Retinal pigment epithelial cell (primary cell): ENCODE results near the gene CRELD1.

Experiments used
- DNase-seq: peaks from one replicate; pipeline ENCODE4 v3.0.0-alpha.2; 2010; ENCODE audit warnings: low read depth
- H3K4me3 ChIP-seq: 2 replicates; pipeline ENCODE4 v1.5.1; 2011; ENCODE audit warnings: mild to moderate bottlenecking, low read length, control low read depth, moderate library complexity
- TF ChIP-seq, protein P1 (sequence below): conservative IDR thresholded peaks from 2 replicates; pipeline ENCODE4 v1.5.1; 2011; ENCODE audit warnings: low read depth, low read length, control low read depth, inconsistent platforms

Gene CRELD1, protein sequence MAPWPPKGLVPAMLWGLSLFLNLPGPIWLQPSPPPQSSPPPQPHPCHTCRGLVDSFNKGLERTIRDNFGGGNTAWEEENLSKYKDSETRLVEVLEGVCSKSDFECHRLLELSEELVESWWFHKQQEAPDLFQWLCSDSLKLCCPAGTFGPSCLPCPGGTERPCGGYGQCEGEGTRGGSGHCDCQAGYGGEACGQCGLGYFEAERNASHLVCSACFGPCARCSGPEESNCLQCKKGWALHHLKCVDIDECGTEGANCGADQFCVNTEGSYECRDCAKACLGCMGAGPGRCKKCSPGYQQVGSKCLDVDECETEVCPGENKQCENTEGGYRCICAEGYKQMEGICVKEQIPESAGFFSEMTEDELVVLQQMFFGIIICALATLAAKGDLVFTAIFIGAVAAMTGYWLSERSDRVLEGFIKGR

DNA sequence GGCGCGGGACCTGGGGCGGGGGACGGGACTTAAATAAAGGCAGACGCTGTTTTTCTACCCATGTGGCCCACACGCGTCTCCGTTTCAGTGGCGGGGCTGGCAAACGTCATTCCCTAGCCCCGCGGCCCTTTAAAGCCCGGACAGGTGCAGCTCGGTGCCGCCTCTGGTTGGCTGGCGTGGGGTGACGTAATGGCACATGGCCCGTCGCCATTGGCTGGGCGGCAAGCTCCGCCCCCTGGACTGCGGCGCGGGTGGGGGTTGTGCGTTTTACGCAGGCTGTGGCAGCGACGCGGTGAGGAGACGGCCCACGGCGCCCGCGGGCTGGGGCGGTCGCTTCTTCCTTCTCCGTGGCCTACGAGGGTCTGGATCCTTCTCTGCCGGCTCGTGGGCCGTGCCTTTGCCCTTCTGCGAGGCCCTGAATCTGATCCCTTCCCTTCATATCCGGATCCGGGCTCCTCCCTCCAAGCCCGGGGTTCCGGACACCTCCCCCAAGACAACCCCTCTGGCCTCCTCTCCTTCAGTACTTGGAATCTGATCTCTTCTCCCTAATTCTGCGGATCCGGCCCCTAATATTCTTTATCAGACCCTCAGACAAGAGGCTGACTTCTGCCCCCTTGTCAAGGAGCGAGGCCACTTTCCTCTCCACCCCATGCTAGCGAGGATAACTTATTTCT is at the start of gene CRELD1:
Gene CRELD1, plus strand, starts transcription at position 274 of the 674 bp plus-strand sequence. CDS start 605 bp downstream, outside the sequence.
- TF ChIP-seq, protein P1, sequence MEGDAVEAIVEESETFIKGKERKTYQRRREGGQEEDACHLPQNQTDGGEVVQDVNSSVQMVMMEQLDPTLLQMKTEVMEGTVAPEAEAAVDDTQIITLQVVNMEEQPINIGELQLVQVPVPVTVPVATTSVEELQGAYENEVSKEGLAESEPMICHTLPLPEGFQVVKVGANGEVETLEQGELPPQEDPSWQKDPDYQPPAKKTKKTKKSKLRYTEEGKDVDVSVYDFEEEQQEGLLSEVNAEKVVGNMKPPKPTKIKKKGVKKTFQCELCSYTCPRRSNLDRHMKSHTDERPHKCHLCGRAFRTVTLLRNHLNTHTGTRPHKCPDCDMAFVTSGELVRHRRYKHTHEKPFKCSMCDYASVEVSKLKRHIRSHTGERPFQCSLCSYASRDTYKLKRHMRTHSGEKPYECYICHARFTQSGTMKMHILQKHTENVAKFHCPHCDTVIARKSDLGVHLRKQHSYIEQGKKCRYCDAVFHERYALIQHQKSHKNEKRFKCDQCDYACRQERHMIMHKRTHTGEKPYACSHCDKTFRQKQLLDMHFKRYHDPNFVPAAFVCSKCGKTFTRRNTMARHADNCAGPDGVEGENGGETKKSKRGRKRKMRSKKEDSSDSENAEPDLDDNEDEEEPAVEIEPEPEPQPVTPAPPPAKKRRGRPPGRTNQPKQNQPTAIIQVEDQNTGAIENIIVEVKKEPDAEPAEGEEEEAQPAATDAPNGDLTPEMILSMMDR, result no peak

DNA sequence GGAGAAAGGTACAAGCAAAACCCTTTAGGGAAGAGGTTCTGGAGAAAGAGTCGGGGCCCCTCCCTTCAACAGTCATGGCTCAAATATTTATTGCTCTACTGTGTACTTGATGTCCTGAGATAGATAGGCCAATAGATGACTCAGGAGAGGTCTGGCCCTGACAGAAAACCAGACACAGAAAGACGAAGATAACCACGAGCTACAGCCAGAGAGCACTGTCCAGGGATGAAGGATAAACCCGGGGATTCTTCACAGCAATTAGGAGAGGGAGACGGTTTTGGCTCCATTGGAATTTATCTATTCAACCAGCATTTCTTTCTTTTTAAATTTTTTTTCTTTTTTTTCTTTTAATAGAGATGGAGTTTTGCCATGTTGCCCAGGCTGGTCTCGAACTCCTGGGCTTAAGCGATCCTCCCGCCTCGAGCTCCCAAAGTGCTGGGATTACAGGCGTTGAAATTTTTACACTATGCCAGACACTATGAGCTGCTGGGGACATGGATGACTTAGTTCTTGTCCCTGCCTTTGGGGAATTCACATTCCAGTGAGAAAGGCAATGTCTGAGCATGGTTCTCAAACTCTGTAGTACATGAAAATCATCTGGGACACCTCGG is 49.0 kb upstream of the CRELD1 start:
- TF ChIP-seq, protein P1, result no peak
- DNase-seq, result no peak
- H3K4me3 ChIP-seq, result no peak overlapping the region

More for the DNA sequence above, at the start of gene CRELD1:
- H3K4me3 ChIP-seq, result peak within 1 kb of the TSS; percentile 76
- peak; percentile 82 for DNase-seq

DNA sequence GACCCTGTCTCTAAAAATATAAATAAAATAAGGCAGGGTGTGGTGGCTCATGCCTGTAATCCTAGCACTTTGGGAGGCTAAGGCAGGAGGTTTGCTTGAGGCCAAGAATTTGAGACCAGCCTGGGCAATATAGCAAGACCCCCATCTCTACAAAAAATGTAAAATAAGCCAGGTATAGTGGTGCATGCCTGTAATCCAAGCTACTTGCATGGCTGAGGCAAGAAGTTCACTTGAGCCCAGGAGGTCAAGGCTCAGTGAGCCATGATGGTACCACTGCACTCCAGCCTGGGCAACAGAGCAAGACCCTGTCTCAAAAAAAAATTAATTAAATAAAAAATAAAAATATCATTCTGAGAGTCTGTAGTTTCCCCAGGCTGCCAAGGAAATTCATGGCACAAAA is 47.3 kb upstream of the CRELD1 start:
- TF ChIP-seq, protein P1, result no peak

DNA sequence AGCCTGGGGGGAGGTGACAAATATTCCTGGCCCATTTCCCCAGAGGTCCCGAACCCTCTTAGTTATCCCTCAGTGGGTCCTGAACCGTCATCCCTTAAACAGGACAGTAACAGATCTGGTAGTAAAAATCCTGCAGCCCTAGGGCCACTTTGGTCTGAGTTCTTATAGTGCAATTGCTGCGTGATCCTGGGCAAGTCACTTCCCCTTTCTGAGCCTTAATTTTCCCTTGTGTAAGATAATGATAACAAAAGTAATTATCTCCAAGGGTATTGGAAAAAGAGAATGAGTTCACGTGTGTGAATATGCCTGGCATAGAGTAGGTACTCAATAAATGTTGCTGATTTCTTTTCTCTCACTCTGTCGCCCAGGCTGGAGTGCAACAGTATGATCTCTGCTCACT is 46.2 kb upstream of the CRELD1 start:
- TF ChIP-seq, protein P1, result no peak
- DNase-seq, result no peak
- H3K4me3 ChIP-seq, result no peak overlapping the region

More for the DNA sequence above, 47.3 kb upstream of the CRELD1 start:
- no peak overlapping the region for H3K4me3 ChIP-seq
- DNase-seq, result no peak

DNA sequence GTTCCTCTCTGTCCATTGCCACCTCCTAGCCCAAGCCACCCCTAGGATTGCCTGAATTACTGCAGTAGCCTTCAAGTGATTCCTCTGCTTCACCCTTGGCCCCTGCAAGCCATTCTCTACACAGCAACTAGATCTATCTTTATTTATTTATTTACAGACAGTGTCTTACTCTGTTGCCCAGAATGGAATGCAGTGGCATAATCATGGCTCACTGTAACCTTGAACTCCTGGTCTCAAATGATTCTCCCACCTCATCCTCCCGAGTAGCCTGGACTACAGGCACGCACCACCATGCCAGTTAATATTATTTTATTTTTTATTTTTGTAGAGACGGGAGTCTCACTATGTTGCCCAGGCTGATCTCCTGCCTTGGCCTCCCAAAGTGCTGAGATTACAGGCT is 45.1 kb upstream of the CRELD1 start:
- DNase-seq, result no peak
- TF ChIP-seq, protein P1, result no peak
- no peak overlapping the region for H3K4me3 ChIP-seq

DNA sequence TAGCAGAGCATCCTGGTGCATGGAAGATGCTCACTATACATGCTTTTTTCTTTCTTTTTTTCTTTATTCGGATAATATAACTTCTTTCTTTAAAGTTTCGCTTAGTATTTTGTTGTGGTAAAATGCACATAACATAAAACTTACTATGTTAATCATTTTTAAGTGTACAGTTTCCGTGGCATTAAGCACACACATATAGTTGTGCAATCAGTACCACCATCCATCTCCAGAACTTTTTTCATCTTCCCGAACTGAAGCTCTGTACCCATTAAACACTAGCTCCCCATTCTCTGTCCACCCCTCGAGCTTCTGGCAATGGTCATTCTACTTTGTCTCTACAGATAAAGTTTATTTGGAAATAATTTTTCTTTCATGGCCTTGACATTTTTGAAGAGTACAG is 44.2 kb upstream of the CRELD1 start:
- DNase-seq, result no peak
- H3K4me3 ChIP-seq, result no peak overlapping the region
- TF ChIP-seq, protein P1, result no peak
